ENCODE data around the gene BPIFB2.

DNA sequence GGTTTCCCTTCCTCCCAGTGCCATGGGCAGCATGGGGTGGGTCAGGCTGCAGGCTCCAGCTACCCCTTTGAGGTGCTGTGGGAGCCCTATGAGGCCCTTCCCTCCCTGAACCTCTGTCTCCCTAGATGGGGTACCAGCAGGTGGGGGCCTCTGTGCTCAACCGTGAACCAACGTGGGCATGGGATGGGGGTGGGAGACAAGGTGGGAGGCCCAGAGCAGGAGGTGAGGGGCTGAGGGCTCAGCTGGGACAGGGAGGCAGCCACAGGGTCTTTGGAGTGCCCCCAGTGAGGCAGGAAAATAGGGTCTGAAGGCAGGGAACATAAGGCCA lies 36.6 kb upstream of the BPIFB2 start:
- TF ChIP-seq POLR2A (IDR thresholded peaks at IDR 0.05): no peak
- TF ChIP-seq, protein P1, sequence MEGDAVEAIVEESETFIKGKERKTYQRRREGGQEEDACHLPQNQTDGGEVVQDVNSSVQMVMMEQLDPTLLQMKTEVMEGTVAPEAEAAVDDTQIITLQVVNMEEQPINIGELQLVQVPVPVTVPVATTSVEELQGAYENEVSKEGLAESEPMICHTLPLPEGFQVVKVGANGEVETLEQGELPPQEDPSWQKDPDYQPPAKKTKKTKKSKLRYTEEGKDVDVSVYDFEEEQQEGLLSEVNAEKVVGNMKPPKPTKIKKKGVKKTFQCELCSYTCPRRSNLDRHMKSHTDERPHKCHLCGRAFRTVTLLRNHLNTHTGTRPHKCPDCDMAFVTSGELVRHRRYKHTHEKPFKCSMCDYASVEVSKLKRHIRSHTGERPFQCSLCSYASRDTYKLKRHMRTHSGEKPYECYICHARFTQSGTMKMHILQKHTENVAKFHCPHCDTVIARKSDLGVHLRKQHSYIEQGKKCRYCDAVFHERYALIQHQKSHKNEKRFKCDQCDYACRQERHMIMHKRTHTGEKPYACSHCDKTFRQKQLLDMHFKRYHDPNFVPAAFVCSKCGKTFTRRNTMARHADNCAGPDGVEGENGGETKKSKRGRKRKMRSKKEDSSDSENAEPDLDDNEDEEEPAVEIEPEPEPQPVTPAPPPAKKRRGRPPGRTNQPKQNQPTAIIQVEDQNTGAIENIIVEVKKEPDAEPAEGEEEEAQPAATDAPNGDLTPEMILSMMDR (IDR thresholded peaks at IDR 0.05): no peak
